UCSD-AML1 (cell line): Measurements from ENCODE around the gene CHTF18.

Experiments used
- DNase-seq: peaks from one replicate; lab custom pipeline; 2025; ENCODE audit not compliant: unreplicated experiment; lab: John Stamatoyannopoulos, UW

The CHTF18 gene

DNA sequence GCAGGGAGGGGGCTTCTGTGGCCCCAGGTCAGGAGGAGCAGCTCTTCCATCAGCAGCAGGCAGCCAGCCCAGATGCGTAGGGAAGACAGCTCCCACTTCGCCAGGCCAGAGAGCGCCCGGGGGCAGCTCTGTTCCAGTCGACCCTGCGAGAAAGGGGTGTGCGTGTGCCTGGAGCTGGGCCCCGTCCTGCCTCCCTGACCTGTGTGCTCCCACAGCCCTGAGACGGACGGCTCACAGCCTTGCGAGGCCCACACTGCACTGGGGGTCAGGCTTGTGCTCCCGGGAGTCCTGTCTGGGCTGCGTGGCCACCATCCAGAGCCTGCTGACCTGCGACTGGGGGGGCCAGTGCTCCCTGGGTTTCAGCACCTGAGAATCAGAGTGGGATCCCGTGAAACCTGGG is 28.4 kb upstream of the CHTF18 start:
- DNase-seq: no peak

DNA sequence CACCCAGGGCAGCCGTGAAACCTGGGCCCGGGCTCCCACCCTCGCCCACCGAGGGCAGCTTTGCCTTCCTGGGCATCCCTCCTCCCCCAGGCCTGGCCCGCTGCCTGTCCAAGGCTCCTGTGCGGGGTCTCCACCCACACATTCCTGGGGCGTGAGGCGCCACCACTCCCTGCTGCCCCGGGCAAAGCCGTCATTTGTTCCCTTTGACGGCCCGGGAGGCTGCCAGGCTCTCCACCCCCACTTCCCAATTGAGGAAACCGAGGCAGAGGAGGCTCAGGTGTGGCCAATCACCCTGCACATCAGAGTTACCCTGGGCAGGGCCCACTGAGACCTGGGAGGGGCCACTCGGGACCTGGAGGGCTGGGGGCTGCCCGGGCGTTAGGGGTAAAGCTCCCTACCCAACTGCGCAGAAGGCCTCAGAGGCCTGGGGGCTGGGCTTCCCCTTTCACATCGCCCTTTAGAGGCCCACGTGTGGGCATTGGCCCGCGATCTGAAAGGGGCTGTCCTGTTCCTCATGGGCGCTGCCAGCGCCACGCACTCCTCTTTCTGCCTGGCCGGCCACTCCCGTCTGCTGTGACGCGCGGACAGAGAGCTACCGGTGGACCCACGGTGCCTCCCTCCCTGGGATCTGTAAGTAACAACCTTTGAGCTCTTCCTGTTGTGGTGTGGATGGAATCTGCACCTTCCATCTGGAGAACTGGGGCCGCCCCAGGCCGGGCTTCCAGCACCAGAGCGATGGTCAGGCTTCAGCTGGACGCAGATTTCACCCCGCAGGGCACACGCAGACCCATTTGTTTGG is 27.7 kb upstream of the CHTF18 start, which contains the start of gene MSLN:
Gene MSLN (plus strand): TSS at position 190 of the 799 bp plus-strand sequence. CDS start 1,947 bp downstream, outside the sequence.
- no peak for DNase-seq

DNA sequence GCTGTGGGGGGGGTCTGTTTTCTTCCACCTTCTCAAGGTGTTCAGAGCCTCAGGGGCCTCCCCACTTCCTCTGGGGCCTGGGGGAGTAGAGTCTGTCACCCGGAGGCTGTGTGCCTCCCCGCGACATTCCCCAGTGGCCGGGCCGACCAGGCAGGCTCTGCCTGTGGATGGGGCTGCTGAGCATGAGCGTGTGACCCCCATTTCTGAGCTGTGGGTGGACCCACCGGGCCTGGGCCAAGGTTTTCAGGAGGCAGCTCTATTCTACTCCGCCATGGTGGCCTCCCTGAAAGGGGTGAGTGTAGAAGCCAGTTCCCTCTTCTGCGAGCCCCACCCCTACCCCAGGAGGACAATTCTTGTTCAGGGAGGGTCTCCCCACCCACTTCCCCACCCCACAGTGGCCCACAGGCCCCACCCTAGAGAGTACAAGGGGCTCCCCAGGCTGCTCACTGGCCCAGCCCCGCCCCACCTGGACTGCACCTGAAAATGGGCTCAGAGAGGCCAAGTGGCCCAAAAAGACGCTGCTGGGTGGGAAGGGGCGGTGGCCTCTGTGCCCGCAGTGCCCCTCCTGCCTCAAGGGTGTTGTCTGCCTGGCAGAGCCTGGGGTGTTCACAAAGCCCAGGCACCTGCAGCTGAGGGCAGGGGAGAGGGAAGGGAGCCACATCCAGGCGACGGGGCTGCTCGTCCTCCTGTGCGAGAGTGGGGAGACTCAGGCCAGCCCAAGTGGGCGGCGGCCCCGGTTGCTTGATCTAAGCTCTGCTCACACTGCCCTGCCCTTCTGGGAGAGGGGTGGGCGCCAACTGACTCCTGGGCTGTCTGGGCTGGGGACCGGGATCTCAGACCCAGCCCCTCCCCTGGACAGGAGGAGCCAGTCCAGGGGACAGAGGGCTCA is 26.6 kb upstream of the CHTF18 start:
- no peak for DNase-seq

DNA sequence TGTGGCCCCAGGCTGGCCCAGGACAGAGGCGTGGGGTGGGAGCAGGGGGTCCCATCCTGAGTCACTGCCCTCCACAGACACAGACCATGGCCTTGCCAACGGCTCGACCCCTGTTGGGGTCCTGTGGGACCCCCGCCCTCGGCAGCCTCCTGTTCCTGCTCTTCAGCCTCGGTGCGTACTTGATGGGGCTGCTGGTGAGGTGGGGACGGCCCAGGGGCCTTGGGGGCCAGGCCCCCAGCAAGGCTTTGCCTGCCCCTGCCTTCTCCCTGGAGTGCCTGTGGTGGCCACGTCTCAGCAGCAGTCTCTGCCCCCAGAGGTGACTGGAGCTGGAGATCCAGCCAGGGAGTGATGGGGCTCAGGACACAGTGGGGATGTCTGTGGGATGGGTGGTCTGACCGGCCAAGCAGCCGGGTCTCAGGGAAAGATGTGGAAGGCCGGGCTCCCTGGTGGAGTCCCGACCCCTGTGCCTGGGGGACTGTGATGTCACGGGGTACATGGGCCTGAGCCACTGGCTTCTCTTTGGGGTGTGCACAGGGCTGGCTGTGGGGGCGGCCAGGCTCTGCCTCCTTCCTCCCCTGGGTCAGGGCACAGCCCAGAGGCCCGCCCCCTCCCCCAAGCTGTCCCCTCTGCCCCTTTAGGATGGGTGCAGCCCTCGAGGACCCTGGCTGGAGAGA is 25.7 kb upstream of the CHTF18 start:
- no peak for DNase-seq

DNA sequence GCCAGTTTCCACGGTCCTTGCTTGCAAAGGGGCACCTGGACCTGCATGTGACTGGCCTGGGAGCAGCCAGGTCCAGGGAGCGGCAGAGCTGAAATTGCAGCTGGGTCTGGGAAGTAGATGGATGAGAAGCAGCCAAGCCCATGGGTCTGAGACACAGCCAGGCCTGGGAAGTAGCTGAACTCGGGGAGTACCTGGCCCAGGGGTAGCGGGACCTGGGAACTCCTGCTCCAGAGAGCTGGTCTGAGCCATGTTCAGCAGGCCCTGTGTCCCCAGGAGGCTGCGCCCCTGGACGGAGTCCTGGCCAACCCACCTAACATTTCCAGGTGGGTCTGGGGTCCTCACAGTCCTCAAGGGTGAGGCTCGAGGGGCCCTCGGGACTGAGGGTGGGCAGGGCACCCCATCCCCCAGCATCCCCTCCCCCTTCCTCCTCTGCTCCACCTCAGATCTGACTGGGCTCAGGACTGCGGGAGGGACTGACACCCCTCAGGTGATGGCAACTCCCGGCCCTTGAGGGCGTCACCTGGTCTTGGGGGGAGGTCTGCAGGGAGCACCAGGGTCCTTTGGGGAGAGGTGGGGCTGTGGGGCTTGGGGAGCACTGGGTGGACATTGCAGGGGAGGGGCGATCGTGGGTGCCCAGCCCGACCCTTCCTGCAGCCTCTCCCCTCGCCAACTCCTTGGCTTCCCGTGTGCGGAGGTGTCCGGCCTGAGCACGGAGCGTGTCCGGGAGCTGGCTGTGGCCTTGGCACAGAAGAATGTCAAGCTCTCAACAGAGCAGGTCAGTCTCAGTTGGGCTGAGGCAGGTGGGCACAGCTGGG is 24.8 kb upstream of the CHTF18 start:
- no peak for DNase-seq

DNA sequence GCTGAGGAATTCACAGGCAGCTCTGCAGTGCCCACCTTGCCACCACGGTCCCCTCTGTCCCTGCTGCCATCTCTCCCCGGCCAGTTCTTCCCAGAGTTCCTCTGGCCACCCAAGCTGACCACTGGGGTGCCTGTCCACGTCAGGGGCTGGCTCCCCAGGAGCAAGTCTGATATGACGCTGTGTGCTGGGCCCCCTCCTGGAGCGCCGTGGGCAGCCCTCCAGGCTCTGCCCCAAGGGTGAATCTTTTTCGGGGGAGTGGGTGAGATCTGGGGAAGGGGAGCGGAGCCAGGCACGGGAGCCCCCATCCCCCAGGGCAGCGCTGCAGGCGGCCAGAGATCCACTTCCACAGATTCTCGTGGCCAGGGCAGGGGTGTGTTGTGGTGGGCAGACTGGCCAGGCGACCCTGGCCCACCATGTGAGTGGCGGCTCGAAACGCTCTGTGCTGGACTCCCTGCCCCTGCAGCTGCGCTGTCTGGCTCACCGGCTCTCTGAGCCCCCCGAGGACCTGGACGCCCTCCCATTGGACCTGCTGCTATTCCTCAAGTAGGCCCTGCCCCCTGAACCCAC is 24.2 kb upstream of the CHTF18 start:
- DNase-seq: no peak

DNA sequence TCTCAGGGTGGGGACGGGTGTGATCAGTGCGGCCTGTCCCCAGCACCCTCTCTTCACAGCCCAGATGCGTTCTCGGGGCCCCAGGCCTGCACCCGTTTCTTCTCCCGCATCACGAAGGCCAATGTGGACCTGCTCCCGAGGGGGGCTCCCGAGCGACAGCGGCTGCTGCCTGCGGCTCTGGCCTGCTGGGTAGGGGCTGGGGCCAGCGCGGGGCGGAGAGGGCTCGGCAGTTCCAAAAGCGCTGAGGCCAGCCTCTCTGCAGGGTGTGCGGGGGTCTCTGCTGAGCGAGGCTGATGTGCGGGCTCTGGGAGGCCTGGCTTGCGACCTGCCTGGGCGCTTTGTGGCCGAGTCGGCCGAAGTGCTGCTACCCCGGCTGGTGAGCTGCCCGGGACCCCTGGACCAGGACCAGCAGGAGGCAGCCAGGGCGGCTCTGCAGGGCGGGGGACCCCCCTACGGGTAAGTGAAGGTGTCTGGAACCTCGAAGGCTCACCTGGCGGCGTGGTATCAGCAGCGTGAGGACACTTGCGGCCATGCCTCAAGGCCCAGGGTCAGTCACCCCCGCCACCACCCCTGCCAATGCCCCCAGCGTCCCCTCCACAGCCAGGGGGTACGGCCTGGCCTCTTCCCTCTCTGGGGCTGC is 23.5 kb upstream of the CHTF18 start:
- DNase-seq: no peak

DNA sequence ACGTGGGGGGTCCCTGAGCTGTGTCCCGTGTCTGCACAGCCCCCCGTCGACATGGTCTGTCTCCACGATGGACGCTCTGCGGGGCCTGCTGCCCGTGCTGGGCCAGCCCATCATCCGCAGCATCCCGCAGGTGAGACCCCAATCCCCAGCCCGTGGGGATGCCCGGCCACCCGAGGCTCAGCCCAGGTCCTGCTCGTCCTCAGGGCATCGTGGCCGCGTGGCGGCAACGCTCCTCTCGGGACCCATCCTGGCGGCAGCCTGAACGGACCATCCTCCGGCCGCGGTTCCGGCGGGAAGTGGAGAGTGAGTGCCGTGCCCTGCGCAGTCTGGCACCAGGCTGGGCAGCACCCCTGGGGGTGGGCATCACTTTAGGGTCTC is 22.9 kb upstream of the CHTF18 start:
- DNase-seq: no peak

DNA sequence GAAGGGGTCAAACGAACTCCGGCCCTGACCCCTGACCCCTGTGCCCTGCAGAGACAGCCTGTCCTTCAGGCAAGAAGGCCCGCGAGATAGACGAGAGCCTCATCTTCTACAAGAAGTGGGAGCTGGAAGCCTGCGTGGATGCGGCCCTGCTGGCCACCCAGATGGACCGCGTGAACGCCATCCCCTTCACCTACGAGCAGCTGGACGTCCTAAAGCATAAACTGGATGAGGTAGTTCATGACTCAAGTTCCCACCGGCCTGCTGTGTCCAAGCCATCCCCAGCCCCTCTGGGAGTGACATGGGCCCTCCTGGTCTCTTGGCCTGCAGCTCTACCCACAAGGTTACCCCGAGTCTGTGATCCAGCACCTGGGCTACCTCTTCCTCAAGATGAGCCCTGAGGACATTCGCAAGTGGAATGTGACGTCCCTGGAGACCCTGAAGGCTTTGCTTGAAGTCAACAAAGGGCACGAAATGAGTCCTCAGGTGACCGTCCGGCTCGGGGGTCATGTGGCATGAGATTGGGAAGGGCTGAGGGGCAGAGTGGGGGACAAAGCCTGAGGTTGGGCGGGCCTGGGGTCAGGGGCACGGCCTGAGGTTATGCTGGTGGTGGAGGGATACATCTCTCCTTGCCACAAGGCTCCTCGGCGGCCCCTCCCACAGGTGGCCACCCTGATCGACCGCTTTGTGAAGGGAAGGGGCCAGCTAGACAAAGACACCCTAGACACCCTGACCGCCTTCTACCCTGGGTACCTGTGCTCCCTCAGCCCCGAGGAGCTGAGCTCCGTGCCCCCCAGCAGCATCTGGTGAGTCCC is 22.2 kb upstream of the CHTF18 start:
- DNase-seq: no peak

DNA sequence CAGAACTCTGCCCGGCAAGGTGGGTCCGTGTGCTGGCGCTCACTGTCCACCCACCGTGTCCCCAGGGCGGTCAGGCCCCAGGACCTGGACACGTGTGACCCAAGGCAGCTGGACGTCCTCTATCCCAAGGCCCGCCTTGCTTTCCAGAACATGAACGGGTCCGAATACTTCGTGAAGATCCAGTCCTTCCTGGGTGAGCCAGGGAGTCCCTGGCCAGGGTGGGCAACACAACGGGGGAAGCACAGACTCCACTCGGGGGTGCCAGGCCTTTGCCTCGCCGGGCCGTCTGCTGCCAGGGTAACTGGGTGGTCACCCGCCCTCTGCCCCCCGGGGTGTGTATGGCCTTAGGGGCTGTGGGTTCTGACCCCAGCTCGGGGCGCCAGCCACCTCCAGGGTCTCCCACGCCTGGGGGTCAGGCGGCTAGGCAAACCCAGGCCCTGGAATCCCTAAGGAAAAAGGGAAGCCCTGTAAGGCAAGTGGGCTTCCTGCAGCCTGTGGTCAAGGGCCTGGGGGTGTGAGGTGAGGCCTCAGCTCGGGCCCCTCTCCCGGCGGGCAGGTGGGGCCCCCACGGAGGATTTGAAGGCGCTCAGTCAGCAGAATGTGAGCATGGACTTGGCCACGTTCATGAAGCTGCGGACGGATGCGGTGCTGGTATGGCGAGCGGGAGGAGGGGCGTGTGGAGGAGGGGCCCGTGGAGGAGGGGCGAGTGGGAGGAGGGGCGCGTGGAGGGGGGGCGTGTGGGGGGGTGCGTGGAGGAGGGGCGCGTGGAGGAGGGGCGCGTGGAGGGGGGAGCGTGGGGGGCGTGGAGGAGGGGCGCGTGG is 21.4 kb upstream of the CHTF18 start:
- no peak for DNase-seq

DNA sequence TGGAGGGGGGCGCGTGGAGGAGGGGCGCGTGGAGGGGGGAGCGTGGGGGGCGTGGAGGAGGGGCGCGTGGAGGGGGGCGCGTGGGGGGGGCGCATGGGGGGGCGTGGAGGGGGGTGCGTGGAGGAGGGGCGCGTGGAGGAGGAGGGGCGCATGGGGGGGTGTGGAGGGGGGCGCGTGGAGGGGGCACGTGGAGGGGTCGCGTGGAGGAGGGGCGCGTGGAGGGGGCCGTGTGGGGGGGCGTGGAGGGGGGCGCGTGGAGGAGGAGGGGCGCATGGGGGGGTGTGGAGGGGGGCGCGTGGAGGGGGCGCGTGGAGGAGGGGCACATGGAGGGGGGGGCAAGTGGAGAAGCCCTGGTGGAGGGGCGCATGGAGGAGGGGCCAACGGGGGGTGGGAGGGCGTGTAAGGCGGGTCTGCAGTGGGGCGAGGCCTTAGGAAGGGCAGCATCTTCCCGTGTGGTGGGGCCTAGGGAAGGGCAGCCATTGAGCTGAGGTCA is 20.6 kb upstream of the CHTF18 start:
- DNase-seq: no peak

DNA sequence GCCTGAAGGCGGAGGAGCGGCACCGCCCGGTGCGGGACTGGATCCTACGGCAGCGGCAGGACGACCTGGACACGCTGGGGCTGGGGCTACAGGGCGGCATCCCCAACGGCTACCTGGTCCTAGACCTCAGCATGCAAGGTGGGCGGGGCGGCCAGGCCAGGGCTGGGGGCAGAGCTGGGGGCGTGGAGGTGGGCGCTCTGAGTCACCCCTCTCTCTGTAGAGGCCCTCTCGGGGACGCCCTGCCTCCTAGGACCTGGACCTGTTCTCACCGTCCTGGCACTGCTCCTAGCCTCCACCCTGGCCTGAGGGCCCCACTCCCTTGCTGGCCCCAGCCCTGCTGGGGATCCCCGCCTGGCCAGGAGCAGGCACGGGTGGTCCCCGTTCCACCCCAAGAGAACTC is 20.0 kb upstream of the CHTF18 start:
- DNase-seq: no peak

DNA sequence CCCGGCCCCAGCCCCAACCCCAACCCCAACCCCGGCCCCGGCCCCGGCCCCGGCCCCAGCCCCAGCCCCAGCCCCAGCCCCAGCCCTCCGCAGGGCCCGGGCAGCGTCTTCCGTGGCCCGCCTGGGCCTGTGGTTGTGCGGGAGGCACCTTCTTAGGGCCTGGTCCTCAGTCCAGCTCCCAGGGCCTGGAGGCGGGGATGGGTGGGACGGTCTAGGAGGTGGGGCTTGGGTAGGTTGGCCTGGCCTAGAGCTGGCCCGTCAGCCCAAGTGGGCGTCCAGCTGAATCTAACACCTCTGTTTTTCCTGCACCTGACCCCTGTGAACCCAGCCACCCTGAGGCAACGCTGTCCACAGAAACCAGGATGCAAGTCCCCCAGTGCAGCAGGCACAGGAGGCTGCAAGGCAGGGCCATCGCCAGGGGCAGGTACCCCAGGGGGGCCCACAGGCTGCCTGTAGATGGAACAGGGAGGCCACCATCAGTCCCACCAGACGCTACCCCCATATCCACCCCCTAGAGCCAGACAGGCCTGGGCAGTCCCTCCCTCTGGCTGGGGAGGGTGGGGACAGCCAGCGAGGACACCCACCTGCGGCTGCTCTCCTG is 19.1 kb upstream of the CHTF18 start:
- no peak for DNase-seq

DNA sequence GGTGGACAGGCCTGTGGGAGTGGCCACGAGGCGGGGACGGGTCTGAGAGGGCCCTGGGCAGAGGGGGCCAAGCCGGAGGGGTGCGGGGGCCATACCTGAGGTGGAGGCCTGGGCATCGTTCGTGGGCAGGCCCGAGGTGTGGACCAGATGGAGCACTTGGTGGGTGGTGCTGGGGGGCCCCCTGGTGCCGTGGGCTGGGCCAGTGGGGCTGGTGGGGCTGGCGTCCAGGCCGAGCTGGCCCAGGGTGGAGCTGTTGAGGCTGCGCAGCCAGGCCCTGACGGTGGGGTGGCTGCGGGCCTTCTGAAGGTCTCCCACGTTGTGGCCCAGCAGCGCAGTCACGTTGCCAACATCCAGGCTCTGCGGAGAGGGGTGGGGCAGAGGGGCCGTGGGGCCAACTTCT is 18.5 kb upstream of the CHTF18 start:
- DNase-seq: no peak

DNA sequence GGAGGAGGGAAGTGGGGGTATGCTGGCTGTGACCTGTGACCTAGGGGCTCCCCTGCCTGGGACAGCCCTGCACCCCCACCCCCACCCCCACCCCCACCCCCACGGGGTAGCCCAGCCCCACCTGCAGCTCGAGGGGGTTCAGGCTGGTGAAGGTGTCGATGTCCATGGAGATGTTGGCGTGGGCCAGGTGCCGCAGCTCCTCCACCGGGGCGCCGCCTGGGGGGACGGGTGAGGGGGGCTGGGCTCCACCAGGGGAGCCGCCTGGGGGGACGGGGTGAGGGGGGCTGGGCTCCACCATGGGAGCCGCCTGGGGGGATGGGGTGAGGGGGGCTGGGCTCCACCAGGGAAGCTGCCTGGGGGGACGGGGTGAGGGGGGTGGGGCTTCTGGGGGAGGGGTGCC is 18.0 kb upstream of the CHTF18 start:
- DNase-seq: no peak

DNA sequence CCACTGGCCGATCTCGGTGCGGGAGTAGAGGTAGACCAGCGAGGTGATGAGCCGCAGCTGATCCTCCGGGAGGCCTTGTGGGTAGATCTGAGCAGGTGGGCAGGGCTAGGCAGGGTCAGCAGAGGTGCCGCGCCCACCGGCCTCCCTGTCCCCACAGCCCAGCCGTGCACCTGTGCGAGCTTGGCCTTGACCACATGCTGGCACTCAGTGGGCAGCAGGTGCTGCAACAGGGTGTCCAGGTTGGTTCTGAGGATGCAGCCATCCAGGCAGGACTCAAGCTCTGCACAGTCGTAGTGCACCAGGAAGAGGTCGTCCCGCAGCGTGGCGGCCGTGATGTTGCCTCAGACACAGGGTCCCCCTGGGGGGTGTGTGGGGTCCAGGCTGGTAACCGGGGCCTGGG is 15.5 kb upstream of the CHTF18 start:
- DNase-seq: no peak

DNA sequence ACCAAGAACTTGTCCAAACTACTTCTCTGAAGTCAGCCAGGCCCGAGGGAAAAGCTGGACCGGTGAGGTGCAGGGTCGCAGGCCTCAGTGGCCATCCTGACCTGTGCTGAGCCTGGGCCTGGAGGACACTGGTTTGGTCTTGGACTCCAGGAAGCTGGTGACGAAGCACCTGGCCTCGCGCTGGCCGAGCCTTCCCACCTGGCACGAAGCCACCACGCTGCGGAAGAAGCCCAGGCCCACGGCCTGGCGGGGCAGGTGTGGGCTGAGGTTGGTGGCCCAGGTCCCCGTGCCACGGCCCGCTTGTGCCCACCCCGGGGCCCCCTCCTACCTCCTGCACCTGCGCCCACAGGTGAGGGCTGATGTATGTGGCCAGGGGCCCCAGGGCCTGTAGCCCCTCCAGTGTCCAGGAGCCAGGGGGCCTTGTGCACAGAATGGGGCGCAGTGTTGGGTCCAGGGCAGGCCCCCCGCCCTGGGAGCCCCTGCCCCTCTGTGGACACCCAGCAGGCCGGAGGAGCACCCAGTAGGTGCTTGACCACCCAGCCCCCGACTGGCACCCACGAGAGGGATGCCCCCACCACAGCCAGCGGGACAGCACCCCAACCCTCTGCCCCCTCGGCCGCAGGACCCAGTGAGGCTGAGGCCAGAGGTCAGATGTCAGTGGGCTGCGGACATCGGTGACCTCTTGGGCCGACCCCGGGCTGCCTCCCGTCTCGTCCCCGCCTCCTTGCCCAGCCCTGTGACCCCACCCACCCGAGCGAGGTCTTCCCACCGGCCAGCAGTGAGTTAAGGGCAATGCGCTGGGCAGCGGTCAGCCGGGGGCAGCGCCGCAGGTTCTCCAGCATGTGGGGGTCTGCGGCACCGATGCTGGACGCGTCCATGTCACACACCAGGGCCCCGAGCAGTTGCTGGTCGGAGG is 14.1 kb upstream of the CHTF18 start:
- no peak for DNase-seq
